Activated T-cell treated with anti-CD3 and anti-CD28 coated beads, Interleukin-2, amount 50 U/mL, for 1 hour (primary cell): ENCODE measurements around the gene TP53AIP1.

Experiments used
- DNase-seq: peaks from one replicate; pipeline ENCODE4 v3.0.0-alpha.2; 2020

The TP53AIP1 gene

GRCh38 chr11:128904656-128905344 is 37.9 kb downstream of the TP53AIP1 start:
- no peak for DNase-seq

DNA sequence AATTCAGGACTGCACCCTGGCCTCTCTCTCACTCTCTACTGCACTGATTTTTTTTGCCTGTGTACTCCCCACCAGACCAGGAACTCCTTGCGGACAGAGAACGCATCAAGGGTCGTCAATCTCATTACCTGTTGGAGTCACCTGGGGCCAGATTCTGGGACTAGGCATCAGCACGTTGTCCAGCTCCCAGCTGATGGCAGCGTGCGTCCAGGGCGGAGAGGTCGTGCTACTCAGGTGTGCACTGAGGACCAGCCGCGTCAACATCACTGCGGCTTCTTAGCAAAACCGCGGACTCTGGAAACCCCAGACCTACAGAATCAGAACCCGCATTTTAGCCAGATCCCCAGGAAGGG is 38.4 kb downstream of the TP53AIP1 start:
- no peak for DNase-seq

GRCh38 chr11:128903248-128904061 is 39.2 kb downstream of the TP53AIP1 start:
- no peak for DNase-seq

GRCh38 chr11:128902515-128903066 is 40.1 kb downstream of the TP53AIP1 start:
- no peak for DNase-seq

DNA sequence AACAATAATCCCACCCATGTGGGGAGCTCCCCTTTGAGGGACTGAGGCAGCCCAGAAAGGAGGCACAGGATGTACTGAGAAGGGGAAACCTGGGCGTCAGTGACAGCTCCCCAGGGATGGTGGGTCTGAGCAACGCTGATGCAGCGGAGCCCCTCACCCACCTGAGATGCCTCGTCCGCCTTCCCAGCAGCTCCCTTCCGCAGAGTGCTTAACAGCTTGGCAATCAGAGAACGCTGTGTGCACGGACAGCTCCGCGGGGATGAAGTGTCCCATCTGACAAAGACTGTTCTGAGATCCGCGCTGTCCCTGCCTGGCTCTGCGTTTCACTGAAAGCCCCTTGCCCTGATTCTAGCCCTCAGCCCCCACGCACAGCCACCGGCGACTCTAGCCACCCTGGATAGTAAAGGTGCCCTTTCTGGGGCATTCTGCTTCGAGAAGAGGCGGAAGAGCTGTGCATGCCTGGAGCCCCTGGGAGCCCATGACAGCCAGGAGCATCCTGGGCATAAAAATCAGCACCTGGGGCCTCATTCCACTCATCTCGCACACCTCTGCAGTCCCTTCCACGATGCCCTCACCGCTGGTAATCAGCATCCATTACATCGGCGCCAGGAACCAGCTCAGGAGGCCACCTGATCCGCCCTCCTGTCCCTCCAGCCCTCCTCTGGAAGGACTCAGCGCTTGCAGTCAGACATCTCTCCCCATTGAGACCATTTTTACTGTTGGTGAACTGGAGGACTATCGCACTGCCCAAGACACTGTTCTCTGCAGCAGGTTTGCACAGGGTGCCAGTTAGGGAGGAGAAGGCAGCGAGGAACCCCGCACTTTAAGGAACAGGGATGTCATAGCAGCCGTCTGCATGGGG is 40.8 kb downstream of the TP53AIP1 start:
- DNase-seq: no peak

GRCh38 chr11:128900468-128900867 is 42.2 kb downstream of the TP53AIP1 start:
- no peak for DNase-seq

DNA sequence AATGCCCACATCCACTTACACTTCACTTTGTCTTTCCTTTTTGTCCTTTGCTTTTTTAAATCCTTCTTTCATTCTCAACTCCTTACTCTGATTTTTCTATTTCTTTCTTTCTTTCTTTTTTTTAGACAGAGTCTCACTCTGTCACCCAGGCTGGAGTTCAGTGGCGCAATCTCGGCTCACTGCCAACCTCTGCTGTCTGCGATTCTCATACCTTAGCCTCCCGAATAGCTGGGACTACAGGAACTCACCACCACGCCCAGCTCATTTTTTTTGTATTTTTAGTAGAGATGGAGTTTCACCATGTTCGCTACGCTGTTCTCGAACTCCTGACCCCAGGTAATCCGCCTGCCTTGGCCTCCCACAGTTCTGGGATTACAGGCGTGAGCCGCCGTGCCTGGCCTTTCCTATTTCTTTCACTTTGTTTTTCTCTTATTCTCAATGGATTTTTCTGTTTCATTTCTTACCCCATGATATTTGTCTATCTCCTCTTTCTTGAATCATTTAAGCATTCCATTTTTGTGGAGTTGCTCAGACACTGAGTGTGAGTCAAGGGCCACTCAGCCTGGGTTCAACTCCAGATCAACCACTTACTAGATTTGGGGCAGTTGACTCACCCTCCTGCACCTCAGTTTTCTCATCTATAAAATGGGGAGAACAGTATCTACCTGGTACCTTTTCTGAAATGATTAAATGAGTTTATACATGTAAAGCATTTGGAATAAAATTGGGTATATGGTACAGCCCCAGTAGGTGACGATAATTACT is 43.9 kb downstream of the TP53AIP1 start:
- DNase-seq: no peak

- DNase-seq: no peak
Observed at GRCh38 chr11:128897826-128898225, 44.8 kb downstream of the TP53AIP1 start.

DNA sequence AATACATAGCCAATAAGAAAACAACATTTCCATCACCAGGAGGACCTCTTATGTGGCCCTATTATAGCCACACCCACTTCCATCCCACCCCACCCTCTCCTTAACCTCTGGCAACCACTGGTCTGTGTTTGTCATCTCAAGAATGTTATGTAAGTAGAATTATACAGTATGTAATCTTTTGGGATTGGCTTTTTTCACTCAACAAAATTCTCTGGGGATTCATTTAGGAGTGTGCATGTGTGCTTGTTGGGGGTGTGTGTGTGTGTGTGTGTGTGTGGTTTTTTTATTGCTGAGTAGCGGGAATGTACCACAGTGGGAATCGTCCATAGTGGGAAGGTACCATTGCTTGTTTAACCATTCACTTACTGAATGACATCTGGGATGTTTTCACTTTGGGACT is 46.3 kb downstream of the TP53AIP1 start:
- DNase-seq: no peak

DNA sequence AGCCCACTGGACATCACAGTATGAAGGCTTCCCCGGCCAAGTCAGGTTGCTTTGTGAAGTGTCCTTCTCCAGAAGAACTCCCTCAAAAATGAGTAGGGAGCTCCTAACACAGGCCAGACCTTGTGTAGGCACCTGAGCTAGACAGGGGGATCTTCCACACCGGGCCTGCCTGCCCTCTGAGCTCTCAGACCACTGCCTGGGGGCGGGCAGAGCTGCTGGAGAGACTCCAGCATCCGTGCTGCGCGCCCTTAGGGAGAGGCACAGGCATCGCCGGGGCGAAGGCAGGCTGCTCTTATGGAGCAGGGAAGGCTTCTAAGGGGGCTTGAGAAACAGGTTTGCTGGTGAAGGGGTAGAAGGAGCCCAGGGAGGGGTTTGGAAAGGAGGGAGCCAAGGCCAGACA is 47.1 kb downstream of the TP53AIP1 start:
- no peak for DNase-seq

GRCh38 chr11:128894685-128895084 is 48.0 kb downstream of the TP53AIP1 start:
- DNase-seq: no peak

DNA sequence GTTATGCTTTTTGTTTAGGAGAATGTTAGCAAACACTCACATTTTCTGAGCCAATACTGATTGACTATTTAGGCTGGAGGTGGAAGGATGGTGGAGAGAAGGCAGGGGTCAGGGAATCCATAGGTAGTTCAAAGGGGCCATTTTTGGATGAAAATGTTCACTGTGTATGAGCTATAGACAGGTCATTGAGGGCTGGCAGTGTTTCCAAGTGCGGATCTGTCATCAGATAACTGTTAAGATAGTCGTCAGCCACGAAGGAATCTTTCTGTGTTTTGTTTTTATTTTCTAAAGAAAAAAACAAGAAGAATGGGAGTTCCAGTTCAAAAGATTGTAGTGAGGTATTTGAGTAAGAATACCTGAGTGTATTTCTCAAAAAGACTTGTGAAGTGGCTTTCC is 48.4 kb downstream of the TP53AIP1 start:
- DNase-seq: no peak

DNA sequence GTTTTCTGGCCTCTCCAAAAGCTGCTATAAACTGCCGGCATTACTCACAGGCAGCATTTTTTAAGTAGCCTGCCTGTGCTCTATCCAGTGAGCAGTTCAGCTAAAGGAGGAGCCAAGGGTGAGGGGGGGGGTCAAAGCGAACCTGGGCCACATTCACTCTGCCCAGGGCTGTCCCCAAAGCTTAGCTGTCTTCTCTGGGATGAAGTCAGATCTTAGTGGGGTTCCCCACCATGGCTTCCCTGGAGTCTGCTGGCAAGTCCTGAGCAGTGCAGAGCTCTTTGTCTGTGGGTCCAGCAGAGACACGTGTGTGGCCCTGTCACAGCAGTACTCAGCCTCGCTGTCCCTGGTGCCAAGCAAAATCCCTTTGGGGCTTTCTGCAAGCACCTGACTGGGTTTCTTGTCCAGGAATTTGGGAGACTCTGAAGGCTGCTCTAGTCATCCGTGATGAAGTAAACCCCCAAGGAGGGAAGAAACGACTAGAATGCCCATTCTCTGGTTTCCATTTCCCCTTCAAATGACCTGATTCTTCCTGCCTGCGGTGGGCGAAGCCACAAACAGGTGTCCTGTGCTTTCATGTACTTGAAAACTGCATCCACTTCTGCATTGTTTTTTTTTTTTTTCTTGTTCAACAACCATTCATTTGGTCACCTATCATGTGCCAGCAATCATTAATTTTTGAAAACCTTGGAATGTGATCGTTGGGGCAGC is 48.9 kb downstream of the TP53AIP1 start:
- DNase-seq: no peak

DNA sequence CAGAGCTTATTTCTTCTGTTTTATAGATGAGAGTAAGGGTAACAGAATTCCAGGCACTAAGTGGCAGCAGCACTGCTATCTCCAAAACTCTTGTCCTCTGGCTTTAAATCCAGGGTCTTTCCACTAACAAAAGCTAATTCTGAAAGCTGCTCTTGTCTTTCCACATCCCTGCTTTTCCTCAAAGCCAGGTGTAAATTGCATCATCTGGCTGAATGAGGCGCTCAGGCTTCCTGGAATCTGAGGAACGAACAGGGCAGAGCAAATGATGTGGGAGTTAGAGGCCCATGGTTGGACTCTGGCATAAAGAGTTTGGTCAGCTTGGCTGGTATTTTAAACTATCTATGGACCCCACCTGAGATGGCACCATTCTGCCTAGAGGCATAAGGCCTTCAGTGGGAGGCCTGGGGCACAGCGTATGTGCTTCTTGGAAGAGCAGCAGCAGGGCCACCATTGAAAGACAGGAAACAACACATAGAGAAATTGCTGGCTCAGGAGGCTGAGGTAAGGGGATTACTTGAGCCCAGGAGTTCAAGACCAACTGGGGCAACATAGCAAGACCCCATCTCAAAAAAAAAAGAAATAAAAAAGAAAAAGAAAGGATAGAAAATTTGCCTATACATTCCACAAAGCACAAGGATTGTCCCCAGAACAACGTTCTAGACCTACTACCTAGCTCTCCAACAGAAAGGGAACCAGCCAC is 49.7 kb downstream of the TP53AIP1 start:
- no peak for DNase-seq

DNA sequence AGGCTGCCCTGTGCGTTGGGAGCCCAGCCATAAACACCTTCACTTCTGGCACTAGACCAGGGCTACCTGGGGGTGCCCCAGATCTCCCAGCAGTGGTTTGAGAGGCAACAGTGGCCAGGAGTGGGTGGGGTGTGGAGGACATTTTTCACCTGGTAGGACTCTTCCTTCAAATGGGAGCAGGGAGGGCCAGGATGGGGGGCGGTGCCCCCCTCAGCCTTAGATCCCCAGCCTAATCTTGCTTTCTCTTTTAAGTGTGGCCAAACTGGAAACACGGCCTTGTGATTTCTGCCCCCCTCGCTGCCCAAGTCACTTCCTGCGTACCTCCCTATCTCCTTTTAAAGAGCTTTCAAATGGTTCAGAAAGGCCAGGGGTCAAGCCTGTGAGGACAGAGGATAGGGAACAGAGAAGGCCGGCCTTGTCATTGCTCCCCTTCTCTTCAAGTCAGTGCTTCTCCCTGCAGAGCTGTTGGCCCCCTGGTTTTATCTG is 50.7 kb downstream of the TP53AIP1 start:
- DNase-seq: no peak

- DNase-seq: peak; percentile 27
Observed at GRCh38 chr11:128890543-128891368, 51.9 kb downstream of the TP53AIP1 start, which contains the start of gene KCNJ5. TSS of gene KCNJ5 (plus strand) at chr11:128891356. CDS start at chr11:128911274, 19,918 bp downstream.

- no peak for DNase-seq
Observed at GRCh38 chr11:128890216-128890542, 52.5 kb downstream of the TP53AIP1 start.

DNA sequence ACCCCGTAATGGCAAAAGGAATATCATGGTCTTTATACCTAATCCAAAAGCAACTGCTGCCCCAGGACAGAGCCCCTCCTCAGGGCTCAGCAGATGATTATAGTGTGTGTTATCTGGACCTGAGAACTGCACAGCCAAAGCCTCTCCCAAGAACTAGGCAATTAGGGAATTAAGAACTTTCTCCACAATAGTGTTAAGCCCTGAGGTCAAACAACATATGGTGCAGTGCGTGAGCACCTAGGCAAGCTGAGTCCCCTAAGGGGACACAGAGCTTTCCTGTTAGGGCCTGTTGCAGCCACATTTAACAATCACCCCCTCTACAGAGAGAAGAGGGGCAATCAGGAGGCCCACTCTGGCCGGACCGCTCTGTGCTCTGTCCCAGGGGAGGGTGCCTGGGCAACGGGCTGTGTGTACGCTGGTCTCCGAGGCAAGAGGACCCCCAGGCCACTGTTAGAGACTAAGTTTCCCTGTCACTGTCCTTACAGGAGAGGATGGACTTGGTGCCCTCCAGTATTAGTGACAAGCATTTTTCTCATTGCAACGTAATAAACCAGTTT is 52.9 kb downstream of the TP53AIP1 start:
- no peak for DNase-seq
